ENCODE data around the gene TFCP2. TPM values are rescaled to one million over a fixed set of nuclear protein-coding genes. Genes with fewer than 3 reads are reported as not detected.

TFCP2 gene
- total RNA-seq, 1 experiment from 2014 or later, result 25.7 TPM

DNA sequence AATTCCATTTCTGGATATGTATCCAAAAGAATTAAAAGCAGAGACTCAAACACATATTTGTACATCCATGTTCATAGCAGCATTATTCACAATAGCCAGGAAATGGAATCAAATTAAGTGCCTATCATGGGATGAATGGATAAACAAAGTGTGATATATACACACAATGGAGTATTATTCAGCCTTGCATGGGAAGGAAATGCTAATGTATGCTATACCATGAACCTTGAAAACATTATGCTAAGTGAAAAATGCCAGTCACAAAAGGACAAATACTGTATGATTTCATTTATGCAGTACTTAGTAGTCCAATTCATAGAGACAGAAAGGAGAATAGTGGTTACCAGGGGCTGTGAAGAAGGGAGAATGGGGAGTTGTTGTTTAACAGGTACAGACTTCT, 57.4 kb downstream of the TFCP2 start:
- no peak for DNase-seq
- ChIA-PET POLR2A (ENCODE audit: unreplicated experiment) (no interaction called here), CTCF (no interaction called here)
- intact Hi-C loops (cut with micrococcal nuclease; ENCODE audit: unreplicated experiment), result loop anchor here (5.0 kb wide), 1 partner anchor 122 kb away; the partner anchor contains the start of gene DAZAP2
- Histone ChIP-seq H3K27me3 (ENCODE audit: insufficient read depth, low read depth) (no peaks in the 10 kb centered on the region), H4K20me1 (ENCODE audit: insufficient read depth) (0 out of 2 replicates have a peak, but pooled peaks cover 5% of the 10 kb centered on the region), H3K9me3 (ENCODE audit: insufficient read depth, low read depth) (no peaks in the 10 kb centered on the region), H3K27ac (no peak overlapping the region), H2AFZ (no peak overlapping the region), H3K4me2 (no peak overlapping the region), H3K9me2 (ENCODE audit: insufficient read depth) (no peaks in the 10 kb centered on the region), H3F3A (ENCODE audit: insufficient read depth, low read depth) (peaks cover 7% of the 10 kb centered on the region), H3K36me3 (ENCODE audit: low read depth) (peaks cover 20% of the 10 kb centered on the region), H3K4me1 (replicated peaks; ENCODE audit: insufficient read depth) (peaks cover 10% of the 10 kb centered on the region; the same call in 1 of the 2 replicates), H3K4me3 (no peak overlapping the region), H3K79me2 (ENCODE audit: low read depth) (0 out of 2 replicates have a peak, but pooled peaks cover 3% of the 10 kb centered on the region)
- TF ChIP-seq, protein P1, sequence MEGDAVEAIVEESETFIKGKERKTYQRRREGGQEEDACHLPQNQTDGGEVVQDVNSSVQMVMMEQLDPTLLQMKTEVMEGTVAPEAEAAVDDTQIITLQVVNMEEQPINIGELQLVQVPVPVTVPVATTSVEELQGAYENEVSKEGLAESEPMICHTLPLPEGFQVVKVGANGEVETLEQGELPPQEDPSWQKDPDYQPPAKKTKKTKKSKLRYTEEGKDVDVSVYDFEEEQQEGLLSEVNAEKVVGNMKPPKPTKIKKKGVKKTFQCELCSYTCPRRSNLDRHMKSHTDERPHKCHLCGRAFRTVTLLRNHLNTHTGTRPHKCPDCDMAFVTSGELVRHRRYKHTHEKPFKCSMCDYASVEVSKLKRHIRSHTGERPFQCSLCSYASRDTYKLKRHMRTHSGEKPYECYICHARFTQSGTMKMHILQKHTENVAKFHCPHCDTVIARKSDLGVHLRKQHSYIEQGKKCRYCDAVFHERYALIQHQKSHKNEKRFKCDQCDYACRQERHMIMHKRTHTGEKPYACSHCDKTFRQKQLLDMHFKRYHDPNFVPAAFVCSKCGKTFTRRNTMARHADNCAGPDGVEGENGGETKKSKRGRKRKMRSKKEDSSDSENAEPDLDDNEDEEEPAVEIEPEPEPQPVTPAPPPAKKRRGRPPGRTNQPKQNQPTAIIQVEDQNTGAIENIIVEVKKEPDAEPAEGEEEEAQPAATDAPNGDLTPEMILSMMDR (conservative IDR thresholded peaks at IDR 0.05), result no peak
- TF ChIP-seq EZH2 (IDR thresholded peaks at IDR 0.05; ENCODE audit: low read depth), result no peak
- no TSS peak for BruUV-seq (replicated peaks)

DNA sequence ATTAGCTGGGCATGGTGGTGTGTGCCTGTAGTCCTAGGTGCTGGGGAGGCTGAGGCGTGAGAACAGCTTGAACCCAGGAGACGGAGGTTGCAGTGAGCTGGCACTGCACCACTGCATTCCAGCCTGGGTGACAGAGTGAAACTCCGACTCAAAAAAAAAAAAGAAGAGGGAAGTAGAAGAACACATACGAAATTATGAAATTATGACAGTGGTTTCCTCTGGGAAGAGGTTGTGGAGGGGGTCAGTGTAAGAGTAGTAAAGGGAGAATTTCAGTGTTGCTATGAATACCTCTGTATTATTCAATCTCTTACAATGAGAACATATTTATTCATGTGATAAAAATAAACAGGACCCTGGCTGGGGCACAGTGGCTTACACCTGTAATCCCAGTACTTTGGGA, 64.8 kb downstream of the TFCP2 start:
- no TSS peak for BruUV-seq (replicated peaks)
- CTCF ChIA-PET, result no interaction called here
- no peaks in the 10 kb centered on the region for H3K9me2 ChIP-seq (ENCODE audit: insufficient read depth)
- peaks cover 12% of the 10 kb centered on the region for H3K36me3 ChIP-seq (ENCODE audit: low read depth)
- intact Hi-C loops (cut with micrococcal nuclease; ENCODE audit: unreplicated experiment), result no loop called here
- no peak overlapping the region for H2AFZ ChIP-seq
- H3K79me2 ChIP-seq (ENCODE audit: low read depth), result no peaks in the 10 kb centered on the region
- no peaks in the 10 kb centered on the region for H3K4me1 ChIP-seq (replicated peaks; ENCODE audit: insufficient read depth)
- no peaks in the 10 kb centered on the region for H3K9me3 ChIP-seq (ENCODE audit: insufficient read depth, low read depth)
- H3K27ac ChIP-seq, result no peak overlapping the region
- POLR2A ChIA-PET (ENCODE audit: unreplicated experiment), result no interaction called here
- H3F3A ChIP-seq (ENCODE audit: insufficient read depth, low read depth), result no peaks in the 10 kb centered on the region
- H3K4me2 ChIP-seq, result no peak overlapping the region
- no peaks in the 10 kb centered on the region for H4K20me1 ChIP-seq (ENCODE audit: insufficient read depth)
- H3K4me3 ChIP-seq, result no peak overlapping the region
- DNase-seq, result no peak
- no peaks in the 10 kb centered on the region for H3K27me3 ChIP-seq (ENCODE audit: insufficient read depth, low read depth)
- TF ChIP-seq, protein P1 (conservative IDR thresholded peaks at IDR 0.05), result no peak
- TF ChIP-seq EZH2 (IDR thresholded peaks at IDR 0.05; ENCODE audit: low read depth), result no peak

DNA sequence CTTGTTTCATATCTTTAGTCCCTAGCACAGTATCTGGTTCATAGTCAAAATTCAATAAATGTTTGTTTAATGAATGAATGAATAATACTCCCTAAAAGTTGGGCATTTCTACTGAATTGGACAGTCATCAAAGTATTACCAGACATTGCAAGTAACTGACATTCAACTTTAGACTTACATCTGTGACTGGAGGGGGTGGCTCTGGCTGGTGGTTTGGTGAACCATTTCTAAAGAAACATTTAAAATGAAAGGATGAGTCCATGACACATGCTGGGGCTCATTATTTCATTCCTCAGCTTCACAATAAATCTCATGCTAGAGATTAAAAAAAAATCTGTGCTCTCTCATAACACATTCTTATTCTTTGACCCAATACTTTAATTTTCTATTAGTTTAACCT, 69.0 kb downstream of the TFCP2 start:
- Histone ChIP-seq H3K9me3 (ENCODE audit: insufficient read depth, low read depth) (no peaks in the 10 kb centered on the region), H3F3A (ENCODE audit: insufficient read depth, low read depth) (no peaks in the 10 kb centered on the region; the same call in 1 of the 2 replicates), H3K27ac (no peak overlapping the region), H3K36me3 (ENCODE audit: low read depth) (peaks cover 16% of the 10 kb centered on the region; the same call in 1 of the 2 replicates), H2AFZ (no peak overlapping the region), H3K9me2 (ENCODE audit: insufficient read depth) (no peaks in the 10 kb centered on the region), H4K20me1 (ENCODE audit: insufficient read depth) (no peaks in the 10 kb centered on the region), H3K79me2 (ENCODE audit: low read depth) (no peaks in the 10 kb centered on the region), H3K4me1 (replicated peaks; ENCODE audit: insufficient read depth) (no peaks in the 10 kb centered on the region), H3K4me2 (no peak overlapping the region), H3K4me3 (no peak overlapping the region), H3K27me3 (ENCODE audit: insufficient read depth, low read depth) (no peaks in the 10 kb centered on the region)
- DNase-seq, result no peak
- intact Hi-C loops (cut with micrococcal nuclease; ENCODE audit: unreplicated experiment), result no loop called here
- BruUV-seq (replicated peaks), result no TSS peak
- ChIA-PET POLR2A (ENCODE audit: unreplicated experiment) (interaction anchor here (0.6 kb wide), 1 partner anchor 134 kb away, joined by 4 read pairs; no protein-coding TSS in a partner anchor), CTCF (no interaction called here)
- TF ChIP-seq, protein P1 (conservative IDR thresholded peaks at IDR 0.05), result no peak
- TF ChIP-seq EZH2 (IDR thresholded peaks at IDR 0.05; ENCODE audit: low read depth), result no peak
